HG02840 (cell line): Measurements from ENCODE around the gene NAALADL2.
"Not testable (repeated sequence)": the region's sequence is repeated elsewhere in the genome, so short reads cannot be mapped to it uniquely, and the experiment has no call there.

ENCODE experiments used
- ATAC-seq: cut with Tn5 transposase; IDR thresholded peaks from one replicate; pipeline ENCODE4 v1.9.1; 2021; ENCODE audit warnings: mild to moderate bottlenecking, moderate library complexity, moderate number of reproducible peaks; ENCODE audit not compliant: unreplicated experiment, low FRiP score

NAALADL2 gene

GRCh38 chr3:175447521-175447920 is 588.4 kb downstream of the NAALADL2 start:
- no peak for ATAC-seq

- no peak for ATAC-seq
Measured at GRCh38 chr3:175453361-175453760, 594.2 kb downstream of the NAALADL2 start.

GRCh38 chr3:175456466-175456865 is 597.3 kb downstream of the NAALADL2 start:
- ATAC-seq, result no peak

GRCh38 chr3:175457301-175457700 is 598.2 kb downstream of the NAALADL2 start:
- ATAC-seq, result no peak

- not testable (repeated sequence) for ATAC-seq
Measured at GRCh38 chr3:175460849-175461399, 601.8 kb downstream of the NAALADL2 start.

GRCh38 chr3:175464362-175464761 is 605.2 kb downstream of the NAALADL2 start:
- no peak for ATAC-seq

- ATAC-seq, result no peak
Measured at GRCh38 chr3:175469124-175469523, 610.0 kb downstream of the NAALADL2 start.

- no peak for ATAC-seq
Measured at GRCh38 chr3:175475765-175476164, 616.6 kb downstream of the NAALADL2 start.

GRCh38 chr3:175476489-175476888 is 617.4 kb downstream of the NAALADL2 start:
- no peak for ATAC-seq

- no peak for ATAC-seq
Measured at GRCh38 chr3:175477651-175478224, 618.6 kb downstream of the NAALADL2 start.

- ATAC-seq, result no peak
Measured at GRCh38 chr3:175478301-175478700, 619.2 kb downstream of the NAALADL2 start.

- no peak for ATAC-seq
Measured at GRCh38 chr3:175479175-175479574, 620.0 kb downstream of the NAALADL2 start.

- no peak for ATAC-seq
Measured at GRCh38 chr3:175479800-175480199, 620.7 kb downstream of the NAALADL2 start.

- ATAC-seq, result no peak
Measured at GRCh38 chr3:175484666-175485065, 625.5 kb downstream of the NAALADL2 start.

GRCh38 chr3:175485436-175485835 is 626.3 kb downstream of the NAALADL2 start:
- no peak for ATAC-seq

GRCh38 chr3:175486255-175486654 is 627.1 kb downstream of the NAALADL2 start:
- no peak for ATAC-seq

- ATAC-seq, result peak; percentile 66
Measured at GRCh38 chr3:175489406-175489805, 630.3 kb downstream of the NAALADL2 start.

GRCh38 chr3:175493301-175493700 is 634.2 kb downstream of the NAALADL2 start:
- ATAC-seq, result no peak

- ATAC-seq, result no peak
Measured at GRCh38 chr3:175495331-175495730, 636.2 kb downstream of the NAALADL2 start.

- no peak for ATAC-seq
Measured at GRCh38 chr3:175502155-175502554, 643.0 kb downstream of the NAALADL2 start.

GRCh38 chr3:175511219-175511785 is 652.2 kb downstream of the NAALADL2 start:
- no peak for ATAC-seq

GRCh38 chr3:175512700-175513099 is 653.6 kb downstream of the NAALADL2 start:
- no peak for ATAC-seq
